ENCODE results near the gene ZNF730. TPM values are rescaled to one million over a fixed set of nuclear protein-coding genes. Genes with fewer than 3 reads are reported as not detected.

Gene ZNF730
- total RNA-seq, 1 donor from 2014 or later, result 9.1 TPM

GRCh38 chr19:23190341-23190740, 73.5 kb downstream of the ZNF730 start:
- H3K27me3 Mint-ChIP-seq (ENCODE audit: low read depth), result no peaks in the 10 kb centered on the region
- no peak for TF ChIP-seq CTCF (IDR thresholded peaks at IDR 0.05; ENCODE audit: unreplicated experiment)
- peaks cover 1% of the 10 kb centered on the region for H3K36me3 Mint-ChIP-seq
- no peak overlapping the region for H3K27ac Mint-ChIP-seq
- H3K4me1 Mint-ChIP-seq, result no peaks in the 10 kb centered on the region
- H3K9me3 Mint-ChIP-seq, result peaks cover 40% of the 10 kb centered on the region
- no peak overlapping the region for H3K4me3 Mint-ChIP-seq
- DNase-seq (ENCODE audit: low spot score in 2 of 2, unreplicated experiment in 2 of 2), result no peak

Other genes with a start within 250 kb of the ZNF730 start
- not detected in 3 replicates for gene ZNF728, start 113.8 kb upstream of the ZNF730 start, total RNA-seq
- gene ZNF724, start 133.4 kb downstream of the ZNF730 start, total RNA-seq, result 10.7 to 12.3 TPM (median 11.7 TPM) in 3 replicates